ENCODE results near the gene UBAP1. TPM values are rescaled to one million over a fixed set of nuclear protein-coding genes. Genes with fewer than 3 reads are reported as not detected.
A peak's percentile ranks its signal among the peaks of the same experiment; 100 is the strongest.

UBAP1 gene
- total RNA-seq, 2 donors from 2014 or later, result 41.2 to 44.8 TPM

DNA sequence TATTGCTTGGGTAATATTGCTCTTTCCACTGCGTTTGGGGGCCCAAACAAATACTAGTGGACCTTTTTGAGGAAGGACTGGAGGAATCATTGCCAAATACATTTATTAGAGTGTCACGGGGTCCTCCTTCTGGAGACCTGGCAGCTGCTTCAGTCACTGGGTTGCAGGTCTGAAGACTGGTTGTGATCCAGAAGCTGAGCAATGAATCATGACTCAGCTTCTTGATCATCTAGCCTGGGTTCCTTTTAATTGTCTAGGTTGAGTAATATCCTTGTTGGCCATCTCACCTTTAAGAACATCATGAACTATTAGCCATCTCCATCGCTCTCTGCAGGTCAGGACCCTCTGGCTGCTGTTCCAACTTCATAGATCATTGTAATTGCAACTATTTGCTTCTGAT, 15.4 kb upstream of the UBAP1 start:
- ATAC-seq (no peak), DNase-seq (ENCODE audit: low spot score) (no peak)
- H3K36me3 Mint-ChIP-seq, result no peaks in the 10 kb centered on the region
- no peaks in the 10 kb centered on the region for H3K9me3 Mint-ChIP-seq
- no peak overlapping the region for H3K27ac Mint-ChIP-seq
- no peak overlapping the region for H3K4me3 Mint-ChIP-seq
- peaks cover 0 to 3% of the 10 kb centered on the region in 2 donors for H3K4me1 Mint-ChIP-seq (ENCODE audit: low read depth in 2 of 2)
- H3K27me3 Mint-ChIP-seq, result no peaks in the 10 kb centered on the region

DNA sequence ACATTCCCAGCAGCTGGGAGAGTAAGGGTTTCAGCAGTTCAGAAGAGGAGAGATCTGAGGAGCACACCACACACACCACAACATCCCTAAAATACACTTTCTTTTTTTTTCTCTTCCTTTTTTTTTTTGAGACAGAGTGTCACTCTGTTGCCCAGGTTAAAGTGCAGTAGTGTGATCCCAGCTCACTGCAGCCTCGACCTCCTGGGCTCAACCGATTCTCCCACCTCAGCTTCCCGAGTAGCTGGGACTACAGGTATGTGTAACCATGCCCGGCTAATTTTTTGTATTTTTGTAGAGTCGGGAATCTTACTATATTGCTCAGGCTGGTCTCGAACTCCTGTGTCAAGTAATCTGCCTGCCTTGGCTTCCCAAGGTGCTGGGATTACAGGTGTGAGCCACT, 9.7 kb upstream of the UBAP1 start:
- Mint-ChIP-seq H3K4me1 (ENCODE audit: low read depth in 2 of 2) (peaks cover 6 to 11% of the 10 kb centered on the region in 2 donors), H3K36me3 (no peaks in the 10 kb centered on the region)

DNA sequence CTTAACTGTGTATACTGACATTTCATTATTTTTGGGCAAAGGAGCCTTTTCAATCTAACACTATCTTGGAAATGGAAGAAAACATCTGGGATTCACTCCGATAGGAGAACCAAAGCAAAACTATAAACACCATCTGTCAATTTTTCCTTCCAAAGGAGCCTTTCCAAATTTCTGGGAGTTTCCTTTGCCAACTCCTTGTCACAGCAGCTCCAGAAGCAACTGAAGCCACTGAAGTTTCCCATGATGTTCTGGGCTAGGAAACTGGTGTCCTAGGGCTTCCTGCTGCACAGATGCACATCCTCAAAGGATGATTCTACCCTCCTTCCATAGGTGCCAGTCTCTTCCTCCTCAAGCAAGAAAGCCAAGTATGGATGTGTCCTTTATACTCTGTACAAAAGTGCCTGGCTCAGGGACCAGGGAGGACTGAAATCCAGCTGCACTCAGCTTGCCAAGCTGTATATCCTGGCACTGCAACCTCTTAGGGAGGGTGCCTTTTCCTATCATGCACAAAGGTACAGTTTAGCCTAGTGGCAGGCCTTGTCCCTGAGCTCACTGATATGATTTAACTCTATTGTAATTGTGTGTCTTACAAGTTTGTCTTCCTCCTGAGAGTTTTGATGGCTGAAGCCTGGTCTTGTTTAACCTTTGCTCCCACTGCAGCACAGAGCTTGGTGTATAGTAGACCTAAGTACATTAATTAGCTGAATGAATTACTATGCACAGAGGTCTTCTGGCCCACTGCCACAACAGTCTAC, 8.4 kb upstream of the UBAP1 start:
- Mint-ChIP-seq H3K9me3 (no peaks in the 10 kb centered on the region), H3K27ac (peak overlapping the region in 1 of 2 donors; percentile 47), H3K36me3 (no peaks in the 10 kb centered on the region), H3K4me3 (no peak overlapping the region), H3K27me3 (no peaks in the 10 kb centered on the region), H3K4me1 (ENCODE audit: low read depth in 2 of 2) (peaks cover 6 to 11% of the 10 kb centered on the region in 2 donors)
- ATAC-seq (peak in 1 of 2 donors; percentile 36), DNase-seq (ENCODE audit: low spot score) (no peak)

More for the DNA sequence above, 9.7 kb upstream of the UBAP1 start:
- Mint-ChIP-seq H3K9me3 (no peaks in the 10 kb centered on the region), H3K27ac (no peak overlapping the region), H3K4me3 (no peak overlapping the region), H3K27me3 (no peaks in the 10 kb centered on the region)
- no peak for ATAC-seq
- DNase-seq (ENCODE audit: low spot score), result no peak

DNA sequence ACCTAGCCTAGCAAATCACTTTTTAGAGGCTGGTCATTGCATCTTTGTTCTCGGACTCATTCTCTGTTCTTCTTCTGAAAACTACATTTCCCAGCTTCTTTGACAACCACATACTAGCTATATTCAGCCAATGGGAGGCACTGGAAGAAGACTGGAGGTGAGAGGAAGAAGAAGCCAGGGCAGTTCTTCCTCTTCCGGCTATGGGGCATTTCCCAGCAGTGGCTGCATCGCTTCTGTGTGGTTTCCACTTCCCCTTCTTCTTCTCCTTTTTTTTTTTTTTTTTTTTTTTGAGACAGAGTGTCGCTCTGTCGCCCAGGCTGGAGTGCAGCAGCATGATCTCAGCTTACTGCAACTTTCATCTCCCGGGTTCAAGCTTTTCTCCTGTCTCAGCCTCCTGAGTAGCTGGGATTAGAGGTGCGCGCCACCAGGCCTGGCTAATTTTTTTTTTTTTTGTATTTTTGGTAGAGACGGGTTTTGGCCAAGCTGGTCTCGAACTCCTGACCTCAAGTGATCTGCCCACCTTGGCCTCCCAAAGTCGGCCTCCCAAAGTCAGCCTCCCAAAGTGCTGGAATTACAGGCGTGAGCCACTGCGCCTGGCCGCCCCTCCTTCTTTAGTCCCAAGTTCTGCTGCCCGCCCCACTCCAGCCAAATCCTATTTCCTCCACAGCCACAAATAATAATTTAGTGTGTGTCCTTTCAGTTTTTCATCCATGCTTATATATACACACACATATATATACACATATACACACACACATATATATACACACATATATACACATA, 6.9 kb upstream of the UBAP1 start:
- peak; percentile 75 to 87 for ATAC-seq
- Mint-ChIP-seq H3K27me3 (no peaks in the 10 kb centered on the region), H3K4me3 (peak overlapping the region; percentile 75), H3K36me3 (no peaks in the 10 kb centered on the region), H3K4me1 (ENCODE audit: low read depth in 2 of 2) (peaks cover 6 to 11% of the 10 kb centered on the region in 2 donors), H3K27ac (peak overlapping the region; percentile 56 to 77), H3K9me3 (no peaks in the 10 kb centered on the region)
- peak; percentile 69 for DNase-seq (ENCODE audit: low spot score)

DNA sequence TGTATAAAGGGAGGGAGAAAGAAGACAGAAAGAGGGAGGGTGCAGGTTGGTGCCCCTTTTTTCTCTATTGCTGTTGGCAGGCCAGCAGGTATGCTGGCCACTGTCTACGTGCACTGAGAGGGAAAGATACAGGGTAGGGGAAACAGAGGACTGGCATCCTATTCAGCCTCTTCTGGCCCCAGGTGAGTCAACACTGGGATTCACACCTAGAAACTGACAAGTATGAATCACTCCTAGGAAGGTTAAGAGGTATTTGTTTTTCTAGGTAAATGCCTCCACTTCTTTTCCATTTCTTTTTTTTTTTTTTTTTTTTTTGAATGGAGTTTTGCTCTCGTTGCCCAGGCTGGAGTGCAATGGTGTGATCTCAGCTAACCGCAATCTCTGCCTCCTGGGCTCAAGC, 2.8 kb upstream of the UBAP1 start:
- no peaks in the 10 kb centered on the region for H3K9me3 Mint-ChIP-seq
- peak overlapping the region in 1 of 2 donors; percentile 13 for H3K27ac Mint-ChIP-seq
- no peak for ATAC-seq

DNA sequence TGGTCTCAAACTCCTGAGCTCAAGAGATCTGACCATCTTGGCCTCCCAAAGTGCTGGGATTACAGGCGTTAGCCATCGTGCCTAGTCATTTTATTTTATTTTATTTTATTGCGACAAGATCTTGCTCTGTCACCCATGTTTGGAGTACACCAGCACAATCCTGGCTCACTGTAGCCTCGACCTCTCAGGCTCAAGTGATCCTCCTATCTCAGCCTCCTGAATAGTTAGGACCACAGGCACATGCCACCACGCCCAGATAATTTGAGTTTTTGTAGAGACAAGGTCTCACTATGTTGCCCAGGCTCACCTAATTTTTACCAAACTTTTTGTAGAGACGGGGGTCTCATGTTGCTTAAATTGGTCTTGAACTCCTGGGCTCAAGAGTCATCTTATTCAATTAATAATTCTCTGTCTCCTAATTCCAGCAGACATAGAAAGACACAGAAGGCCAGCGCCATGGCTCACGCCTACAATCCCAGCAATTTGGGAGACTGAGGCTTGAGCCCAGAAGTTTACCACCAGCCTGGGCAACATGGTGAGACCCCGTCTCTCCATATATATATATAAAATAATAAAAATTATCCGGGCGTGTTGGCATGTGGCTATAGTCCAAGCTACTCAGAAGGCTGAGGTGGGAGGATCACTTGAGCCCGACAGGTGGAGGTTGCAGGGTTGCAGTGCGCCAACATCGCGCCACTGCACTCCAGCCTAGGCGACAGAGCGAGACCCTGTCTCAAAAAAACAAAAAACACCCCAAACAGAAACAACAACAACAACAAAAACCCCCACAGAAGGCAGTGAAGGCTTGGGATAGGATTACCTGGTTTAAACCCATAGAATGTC, 1.0 kb upstream of the UBAP1 start:
- DNase-seq (ENCODE audit: low spot score), result no peak
- Mint-ChIP-seq H3K9me3 (no peaks in the 10 kb centered on the region), H3K27ac (peak overlapping the region; percentile 87 to 97), H3K4me1 (ENCODE audit: low read depth in 2 of 2) (peaks cover 15% of the 10 kb centered on the region in 2 donors), H3K36me3 (peaks cover 10% of the 10 kb centered on the region), H3K4me3 (peak overlapping the region; percentile 92), H3K27me3 (no peaks in the 10 kb centered on the region)
- ATAC-seq, result no peak

More for the DNA sequence above, 2.8 kb upstream of the UBAP1 start:
- DNase-seq (ENCODE audit: low spot score), result no peak
- H3K36me3 Mint-ChIP-seq, result peaks cover 10% of the 10 kb centered on the region
- peaks cover 14 to 20% of the 10 kb centered on the region in 2 donors for H3K4me1 Mint-ChIP-seq (ENCODE audit: low read depth in 2 of 2)
- no peaks in the 10 kb centered on the region for H3K27me3 Mint-ChIP-seq
- no peak overlapping the region for H3K4me3 Mint-ChIP-seq

DNA sequence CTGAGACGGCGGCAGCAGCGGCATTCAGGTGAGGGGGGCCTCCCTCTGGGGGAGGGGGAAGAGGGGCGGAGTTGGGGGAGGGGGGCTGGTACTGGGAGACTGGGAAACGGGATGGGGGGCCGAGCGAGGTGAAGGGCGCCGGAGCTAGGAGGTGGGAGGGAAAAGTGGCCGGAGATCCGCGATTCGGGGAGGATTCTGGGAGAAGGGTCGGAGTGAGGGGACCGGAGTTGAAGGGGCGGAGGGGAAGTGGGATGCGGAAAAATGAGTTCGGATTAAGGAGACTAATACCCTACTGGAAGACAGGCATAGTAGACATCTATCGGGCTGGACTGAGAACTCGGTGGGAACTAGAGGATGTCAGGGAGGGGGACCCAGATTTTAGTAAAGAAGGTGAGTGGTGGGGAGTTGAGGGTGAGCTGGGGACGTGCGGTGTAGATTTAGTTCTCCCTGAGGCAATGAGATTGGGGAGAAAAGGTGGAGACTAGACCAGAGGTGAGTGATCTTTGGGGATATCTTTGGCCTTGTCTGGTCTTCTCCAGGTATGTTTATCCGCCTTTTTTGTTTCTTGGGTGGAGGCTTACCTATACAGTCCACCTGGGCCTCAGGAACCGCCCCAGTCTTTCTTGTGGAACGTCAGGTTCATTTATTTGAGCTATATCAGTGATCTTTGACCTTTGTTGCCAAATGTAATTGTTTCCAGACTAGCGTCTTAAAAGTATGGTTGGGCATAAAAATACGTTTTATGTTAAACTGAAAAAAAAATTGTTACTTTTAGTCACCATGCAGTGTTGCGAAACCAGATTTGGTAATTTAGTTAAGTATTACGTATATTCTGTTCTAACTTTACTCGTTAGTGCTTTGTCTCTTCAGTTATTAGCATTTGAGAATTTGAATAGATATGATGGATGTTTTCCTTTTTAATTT, 632 bp downstream of the UBAP1 start:
- Mint-ChIP-seq H3K36me3 (peaks cover 10% of the 10 kb centered on the region), H3K9me3 (no peaks in the 10 kb centered on the region), H3K27ac (peak overlapping the region; percentile 87 to 97)

DNA sequence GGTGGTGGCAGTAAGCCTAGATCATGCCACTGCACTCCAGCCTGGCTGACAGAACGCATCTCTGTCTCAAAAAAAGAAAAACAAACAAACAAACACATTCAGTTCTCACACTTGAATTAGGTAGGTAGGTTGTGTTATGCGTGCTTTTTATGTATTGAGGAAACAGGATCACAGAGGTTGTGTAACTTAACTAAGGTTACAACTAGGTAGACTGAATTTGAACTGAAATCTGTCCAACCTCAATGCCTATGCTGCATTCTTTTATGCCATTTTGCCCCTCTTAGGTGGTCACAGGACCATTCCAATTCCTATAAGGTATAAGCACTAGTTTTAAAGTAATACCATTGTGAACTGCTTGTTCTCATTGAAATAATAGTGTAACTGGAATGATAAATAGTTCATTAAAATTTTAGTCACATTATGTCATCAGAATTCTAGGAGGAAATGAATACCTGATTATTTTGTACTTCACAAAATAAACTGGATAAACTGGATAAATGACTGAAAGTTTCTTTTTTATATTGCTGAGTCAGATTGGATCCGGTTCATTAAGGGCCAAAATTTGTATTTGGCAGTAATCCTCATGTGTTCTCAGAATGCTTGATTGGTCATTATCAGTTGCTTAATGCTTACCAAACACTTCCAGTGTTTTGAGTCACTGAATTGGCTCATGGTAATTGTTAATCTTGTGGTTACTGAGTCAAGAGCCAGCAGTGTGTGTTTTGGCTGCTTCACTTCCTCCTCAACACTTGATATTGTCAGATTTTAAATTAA, 7.1 kb downstream of the UBAP1 start:
- ATAC-seq (peak; percentile 97 to 98), DNase-seq (ENCODE audit: low spot score) (peak; percentile 63)
- peak overlapping the region; percentile 74 to 86 for H3K27ac Mint-ChIP-seq
- H3K36me3 Mint-ChIP-seq, result no peaks in the 10 kb centered on the region
- no peaks in the 10 kb centered on the region for H3K9me3 Mint-ChIP-seq
- H3K27me3 Mint-ChIP-seq, result no peaks in the 10 kb centered on the region
- H3K4me1 Mint-ChIP-seq (ENCODE audit: low read depth in 2 of 2), result peaks cover 25 to 26% of the 10 kb centered on the region in 2 donors
- H3K4me3 Mint-ChIP-seq, result no peak overlapping the region

More for the DNA sequence above, 632 bp downstream of the UBAP1 start:
- Mint-ChIP-seq H3K27me3 (no peaks in the 10 kb centered on the region), H3K4me3 (peak overlapping the region; percentile 92), H3K4me1 (ENCODE audit: low read depth in 2 of 2) (peaks cover 15% of the 10 kb centered on the region in 2 donors)
- ATAC-seq, result peak; percentile 1 to 7
- no peak for DNase-seq (ENCODE audit: low spot score)

DNA sequence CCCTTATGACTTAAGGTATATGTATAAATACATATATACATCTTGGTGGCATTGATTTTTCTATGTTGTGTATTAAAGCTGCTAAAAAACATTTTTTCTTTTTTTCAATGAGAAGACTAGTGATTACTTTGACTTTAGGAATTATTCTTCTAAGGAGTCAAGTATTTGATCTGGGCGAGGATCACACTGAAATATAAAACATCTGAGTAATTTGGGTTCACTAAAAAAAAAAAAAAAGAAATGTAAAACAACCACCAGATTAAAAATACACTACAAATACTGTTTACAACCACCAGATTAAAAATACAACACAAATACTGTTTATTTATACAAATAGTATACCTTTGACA, 9.0 kb downstream of the UBAP1 start:
- ATAC-seq (no peak), DNase-seq (ENCODE audit: low spot score) (no peak)
- H3K36me3 Mint-ChIP-seq, result no peaks in the 10 kb centered on the region
- no peaks in the 10 kb centered on the region for H3K27me3 Mint-ChIP-seq
- H3K4me1 Mint-ChIP-seq (ENCODE audit: low read depth in 2 of 2), result peaks cover 25 to 30% of the 10 kb centered on the region in 2 donors
- H3K27ac Mint-ChIP-seq, result peak overlapping the region; percentile 16 to 86
- no peak overlapping the region for H3K4me3 Mint-ChIP-seq
- H3K9me3 Mint-ChIP-seq, result no peaks in the 10 kb centered on the region

DNA sequence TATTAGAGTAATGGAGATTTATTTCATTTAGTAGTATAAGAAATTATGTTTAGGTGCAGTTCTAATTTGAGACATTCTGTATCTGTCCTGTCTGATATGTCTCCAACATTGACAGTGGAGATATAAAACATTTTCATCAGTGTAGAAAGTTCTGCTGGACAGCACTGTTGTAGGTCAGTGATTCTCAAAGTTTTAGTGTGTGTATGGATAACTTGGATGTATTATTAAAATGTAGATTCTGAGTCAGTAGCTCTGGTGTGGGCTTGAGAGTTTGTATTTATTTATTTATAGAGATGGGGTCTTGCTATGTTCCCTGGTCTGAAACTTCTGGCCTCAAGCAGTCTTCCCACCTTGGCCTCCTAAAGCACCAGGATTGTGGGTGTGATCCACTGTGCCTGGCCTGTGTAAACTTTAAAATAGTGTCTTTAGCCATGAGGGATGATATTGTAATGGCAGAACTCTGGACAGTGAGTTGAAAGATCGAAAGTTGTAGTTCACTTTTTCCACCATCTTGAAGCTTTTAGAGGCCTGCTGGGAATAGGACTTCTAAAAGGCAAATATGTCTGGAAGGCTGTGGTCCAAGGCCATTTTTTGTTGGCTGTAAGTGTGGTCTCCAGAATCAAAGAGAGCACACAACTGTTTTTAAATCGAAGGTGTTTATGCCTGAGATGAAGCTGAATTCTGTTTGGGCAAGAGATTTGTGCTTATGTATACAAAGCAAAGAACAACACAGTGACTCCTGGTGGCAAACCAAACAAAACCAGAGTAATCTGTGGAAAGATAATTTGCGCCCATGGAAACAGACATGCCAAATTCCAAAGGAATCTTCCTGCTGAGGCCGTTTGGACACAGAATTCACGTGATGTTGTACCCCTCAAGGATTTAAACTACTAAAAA, 12.4 kb downstream of the UBAP1 start:
- ATAC-seq, result no peak
- Mint-ChIP-seq H3K4me1 (ENCODE audit: low read depth in 2 of 2) (peaks cover 29 to 35% of the 10 kb centered on the region in 2 donors), H3K4me3 (no peak overlapping the region), H3K9me3 (no peaks in the 10 kb centered on the region), H3K27ac (no peak overlapping the region), H3K36me3 (no peaks in the 10 kb centered on the region), H3K27me3 (no peaks in the 10 kb centered on the region)
- no peak for DNase-seq (ENCODE audit: low spot score)

DNA sequence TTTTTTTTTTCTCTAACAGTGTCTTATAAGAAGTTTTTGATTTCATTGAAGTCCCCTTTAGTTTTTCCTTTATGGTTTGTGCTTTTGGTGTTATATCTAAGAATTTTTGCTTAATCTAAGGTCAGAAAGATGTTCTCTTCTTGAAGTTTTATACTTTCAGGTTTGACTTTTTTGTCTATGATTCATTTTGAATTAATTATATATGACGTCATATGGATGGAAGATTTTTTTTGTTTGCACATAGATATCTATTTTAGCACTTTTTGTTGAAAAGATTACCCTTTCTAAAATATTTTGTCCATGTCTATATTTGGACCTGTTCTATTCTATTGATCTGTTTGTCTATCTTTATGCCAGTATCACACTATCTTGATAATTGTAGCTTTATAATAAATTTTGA, 16.3 kb downstream of the UBAP1 start:
- no peak for ATAC-seq
- Mint-ChIP-seq H3K4me3 (no peak overlapping the region), H3K27me3 (no peaks in the 10 kb centered on the region), H3K27ac (peak overlapping the region in 1 of 2 donors; percentile 75), H3K4me1 (ENCODE audit: low read depth in 2 of 2) (peaks cover 29 to 46% of the 10 kb centered on the region in 2 donors), H3K36me3 (peaks cover 6% of the 10 kb centered on the region), H3K9me3 (no peaks in the 10 kb centered on the region)
- no peak for DNase-seq (ENCODE audit: low spot score)

Measured in natural killer cell treated with Interleukin-12 subunit alpha and Interleukin-12 subunit beta and Interleukin-15 and Interleukin-18, amount 100 ng/mL, for 72 hours (primary cell).